Uterus (tissue), 2 donors: ENCODE data around the gene VAV1.

Experiments used
- CTCF ChIP-seq, 4 experiments: fragments of 200-600 bp in 2 of 4; fragments of 450-650 bp in 2 of 4; sonication (generic) in 2 of 4; IDR thresholded peaks; one replicate each; pipeline ENCODE4 v1.5.1; 2016 to 2019; ENCODE audit warnings: antibody characterized with exemption in 4 of 4, mild to moderate bottlenecking in 2 of 4, moderate library complexity in 1 of 4
- POLR2A ChIP-seq, 2 donors: fragments of 450-650 bp; IDR thresholded peaks; one replicate each; pipeline ENCODE4 v1.6.1; 2016; ENCODE audit warnings: antibody characterized with exemption in 2 of 2, mild to moderate bottlenecking in 1 of 2, moderate library complexity in 1 of 2

- TF ChIP-seq CTCF (IDR thresholded peaks at IDR 0.05) (peak; percentile 52 to 72 (median 65)), POLR2A (IDR thresholded peaks at IDR 0.05) (no peak)
Observed at GRCh38 chr19:6753178-6754031, 19.1 kb upstream of the VAV1 start.
